Liver (tissue), 9 donors: ENCODE results near the gene DNAJC7. TPM values are rescaled to one million over a fixed set of nuclear protein-coding genes. Genes with fewer than 3 reads are reported as not detected.

Experiments used
- DNase-seq: peaks from one replicate; pipeline ENCODE4 v3.0.0-alpha.2; 2017; ENCODE audit warnings: low spot score
- H3K27ac ChIP-seq, 2 donors: one replicate each; pipeline ENCODE4 v1.7.0; 2013; ENCODE audit warnings: inconsistent platforms in 2 of 2, low read length in 2 of 2, control low read depth in 1 of 2, low read depth in 1 of 2, mild to moderate bottlenecking in 1 of 2
- H3K27me3 ChIP-seq, 4 donors: one replicate each; pipeline versions ENCODE4 v1.6.1 to v1.7.0; 2013; ENCODE audit warnings: low read length in 3 of 4, inconsistent platforms in 1 of 4, mild to moderate bottlenecking in 1 of 4, moderate library complexity in 1 of 4; ENCODE audit not compliant: control insufficient read depth in 4 of 4, insufficient read depth in 4 of 4
- H3K36me3 ChIP-seq, 4 donors: one replicate each; pipeline versions ENCODE4 v1.6.1 to v1.7.0; 2013; ENCODE audit warnings: low read length in 3 of 4, mild to moderate bottlenecking in 3 of 4, low read depth in 1 of 4, moderate library complexity in 1 of 4; ENCODE audit not compliant: control insufficient read depth in 4 of 4, insufficient read depth in 3 of 4
- H3K4me1 ChIP-seq, 4 donors: one replicate each; pipeline versions ENCODE4 v1.6.1 to v1.7.0; 2013; ENCODE audit warnings: low read length in 3 of 4, mild to moderate bottlenecking in 3 of 4, moderate library complexity in 1 of 4; ENCODE audit not compliant: control insufficient read depth in 4 of 4, insufficient read depth in 4 of 4
- H3K4me3 ChIP-seq, 3 donors: one replicate each; pipeline versions ENCODE4 v1.6.1 to v1.7.0; 2013; ENCODE audit warnings: low read length in 3 of 3, control low read depth in 1 of 3, low read depth in 1 of 3, mild to moderate bottlenecking in 1 of 3
- H3K9ac ChIP-seq, 2 donors: one replicate each; pipeline ENCODE4 v1.7.0; 2013; ENCODE audit warnings: low read length in 2 of 2, mild to moderate bottlenecking in 2 of 2, moderate library complexity in 2 of 2, control low read depth in 1 of 2, low read depth in 1 of 2
- H3K9me3 ChIP-seq, 4 donors: one replicate each; pipeline versions ENCODE4 v1.6.1 to v1.7.0; 2013; ENCODE audit warnings: low read length in 3 of 4; ENCODE audit not compliant: control insufficient read depth in 4 of 4
- FOXA2 ChIP-seq: IDR thresholded peaks from 2 replicates; pipeline ENCODE4 v1.6.1; 2016; ENCODE audit warnings: antibody characterized with exemption
- GABPA ChIP-seq, 2 donors: IDR thresholded peaks in 1 of 2; conservative IDR thresholded peaks in 1 of 2; 2 replicates each; pipeline ENCODE4 v1.6.1; 2016; ENCODE audit warnings: antibody characterized with exemption in 2 of 2, mild to moderate bottlenecking in 1 of 2, moderate library complexity in 1 of 2
- HNF4A ChIP-seq, 2 donors: conservative IDR thresholded peaks; 2 replicates each; pipeline ENCODE4 v1.6.1; 2016; ENCODE audit warnings: antibody characterized with exemption in 2 of 2, mild to moderate bottlenecking in 2 of 2
- HNF4G ChIP-seq: IDR thresholded peaks from 2 replicates; pipeline ENCODE4 v1.6.1; 2016; ENCODE audit warnings: antibody characterized with exemption
- JUND ChIP-seq, 2 donors: IDR thresholded peaks; 2 replicates each; pipeline ENCODE4 v1.6.1; 2016; ENCODE audit warnings: antibody characterized with exemption in 2 of 2
- MAX ChIP-seq: IDR thresholded peaks from 2 replicates; pipeline ENCODE4 v1.6.1; 2016; ENCODE audit warnings: antibody characterized with exemption
- NR2F2 ChIP-seq: IDR thresholded peaks from 2 replicates; pipeline ENCODE4 v1.6.1; 2016; ENCODE audit warnings: antibody characterized with exemption
- RXRA ChIP-seq, 2 donors: IDR thresholded peaks; 2 replicates each; pipeline ENCODE4 v1.6.1; 2017 to 2018; ENCODE audit warnings: antibody characterized with exemption in 2 of 2, mild to moderate bottlenecking in 1 of 2
- SP1 ChIP-seq: IDR thresholded peaks from 2 replicates; pipeline ENCODE4 v1.6.1; 2018; ENCODE audit warnings: antibody characterized with exemption, mild to moderate bottlenecking
- TAF1 ChIP-seq: conservative IDR thresholded peaks from 2 replicates; pipeline ENCODE4 v1.6.1; 2016; ENCODE audit warnings: antibody characterized with exemption, mild to moderate bottlenecking
- YY1 ChIP-seq: IDR thresholded peaks from 2 replicates; pipeline ENCODE4 v1.6.1; 2016; ENCODE audit warnings: antibody characterized with exemption, mild to moderate bottlenecking
- ZBTB33 ChIP-seq: IDR thresholded peaks from 2 replicates; pipeline ENCODE4 v1.6.1; 2016; ENCODE audit warnings: antibody characterized with exemption
- WGBS: extraction: QIAGEN DNeasy Blood & Tissue Kit; methylation state at CpG from one replicate; pipeline ENCODE4 v1.1.7; 2013; 5-methylcytosine and 5-hydroxymethylcytosine counted together
- polyA plus RNA-seq, 2 donors: library from polyadenylated mRNA; stranded (reverse) in 1 of 2; unstranded in 1 of 2; fragments of 200-250 nt in 1 of 2; fragments of >200 nt in 1 of 2; fragmentation: Nextera tagmentation in 1 of 2; extraction: Ambion mirVana in 1 of 2; gene quantifications; one replicate each; pipeline versions ENCODE4 v1.2.1 to v1.2.3, GENCODE V29; 2013 to 2015
- total RNA-seq, 2 donors: library from RNA; depleted of rRNA; stranded (reverse); fragments of >200 nt; gene quantifications; one replicate each; pipeline ENCODE4 v1.2.3, GENCODE V29; 2014
- donor health status: healthy.
- donor health status: healthy.
- donor health status: healthy.
- donor health status: healthy.
- donor health status: healthy.

Gene DNAJC7
- total and polyA plus RNA-seq, 4 donors, result 28.7 to 33.9 (median 30.6) TPM

- Histone ChIP-seq H3K9ac (no peak overlapping the region), H3K9me3 (no peaks in the 10 kb centered on the region), H3K4me1 (peaks cover 0 to 5% (median 0%) of the 10 kb centered on the region in 4 donors), H3K4me3 (no peak overlapping the region), H3K27ac (no peak overlapping the region), H3K36me3 (no peaks in the 10 kb centered on the region), H3K27me3 (no peaks in the 10 kb centered on the region)
- no peak for TF ChIP-seq FOXA2
- TF ChIP-seq YY1, result no peak
- no peak for DNase-seq
- 75% methylated on average over 11 of the region's 11 CpGs for WGBS
Measured at GRCh38 chr17:41957031-41957868, 60.0 kb downstream of the DNAJC7 start.

- H3K9me3 ChIP-seq, result no peaks in the 10 kb centered on the region
- DNase-seq, result no peak
- 97% methylated on average over 6 of the region's 6 CpGs for WGBS
- no peaks in the 10 kb centered on the region for H3K27me3 ChIP-seq
- H3K4me1 ChIP-seq, result peaks cover 0 to 5% (median 0%) of the 10 kb centered on the region in 4 donors
- no peak overlapping the region for H3K9ac ChIP-seq
- no peak overlapping the region for H3K4me3 ChIP-seq
- no peak for TF ChIP-seq HNF4G
- H3K36me3 ChIP-seq, result no peaks in the 10 kb centered on the region
- H3K27ac ChIP-seq, result no peak overlapping the region
Measured at GRCh38 chr17:41956522-41956921, 60.7 kb downstream of the DNAJC7 start.

- WGBS, result 89% methylated on average over 11 of the region's 11 CpGs
- DNase-seq, result no peak
- no peak overlapping the region for H3K27ac ChIP-seq
- no peak overlapping the region for H3K9ac ChIP-seq
- H3K9me3 ChIP-seq, result no peaks in the 10 kb centered on the region
- H3K27me3 ChIP-seq, result no peaks in the 10 kb centered on the region
- H3K4me3 ChIP-seq, result no peak overlapping the region
- TF ChIP-seq TAF1 (no peak), NR2F2 (no peak), SP1 (no peak), ZBTB33 (no peak), RXRA (IDR thresholded peaks at IDR 0.05) (no peak), MAX (no peak), YY1 (no peak), GABPA (IDR thresholded peaks at IDR 0.05 in 1 of 2, conservative IDR thresholded peaks at IDR 0.05 in 1 of 2) (no peak), JUND (IDR thresholded peaks at IDR 0.05) (no peak), HNF4A (conservative IDR thresholded peaks at IDR 0.05) (no peak)
- peaks cover 0 to 5% (median 2%) of the 10 kb centered on the region in 4 donors for H3K4me1 ChIP-seq
- no peaks in the 10 kb centered on the region for H3K36me3 ChIP-seq
Measured at GRCh38 chr17:41948762-41949460, 68.3 kb downstream of the DNAJC7 start.
